ENCODE data around the gene PITPNB. TPM values are rescaled to one million over a fixed set of nuclear protein-coding genes. Genes with fewer than 3 reads are reported as not detected.

PITPNB gene
- polyA plus RNA-seq (2012; ENCODE audit: missing spikeins): 52.9 TPM

- peak; percentile 91 for DNase-seq (ENCODE audit: insufficient read length)
- FAIRE-seq: peak; percentile 100
- TF ChIP-seq POLR2AphosphoS5 (IDR thresholded peaks at IDR 0.05; ENCODE audit: low read depth, low read length) (peak; percentile 34; the same call in 1 of the 2 replicates), POLR2A (IDR thresholded peaks at IDR 0.05; ENCODE audit: low read depth, low read length) (peak; percentile 66; the same call in 1 of the 2 replicates), TAF1 (IDR thresholded peaks at IDR 0.05; ENCODE audit: borderline replicate concordance, low read depth, low read length) (no peak; the same call in 1 of the 2 replicates)
Observed at GRCh38 chr22:27919222-27919941, at the start of gene PITPNB. PITPNB (minus strand) TSS chr22:27919256; CDS start chr22:27919191, 65 bp downstream.

GRCh38 chr22:27966168-27967064, 47.4 kb upstream of the PITPNB start:
- no peak for DNase-seq (ENCODE audit: insufficient read length)
- no peak for FAIRE-seq
- TF ChIP-seq POLR2AphosphoS5 (IDR thresholded peaks at IDR 0.05; ENCODE audit: low read depth, low read length) (no peak), TAF1 (IDR thresholded peaks at IDR 0.05; ENCODE audit: borderline replicate concordance, low read depth, low read length) (no peak)

- no peak for TF ChIP-seq POLR2AphosphoS5 (IDR thresholded peaks at IDR 0.05; ENCODE audit: low read depth, low read length)
- TF ChIP-seq TAF1 (IDR thresholded peaks at IDR 0.05; ENCODE audit: borderline replicate concordance, low read depth, low read length): no peak
- TF ChIP-seq POLR2A (IDR thresholded peaks at IDR 0.05; ENCODE audit: low read depth, low read length): no peak
- FAIRE-seq (no peak), DNase-seq (ENCODE audit: insufficient read length) (no peak)
Observed at GRCh38 chr22:27962268-27963044, 43.4 kb upstream of the PITPNB start.

GRCh38 chr22:27961680-27962079, 42.6 kb upstream of the PITPNB start:
- no peak for FAIRE-seq
- DNase-seq (ENCODE audit: insufficient read length): no peak

GRCh38 chr22:27961182-27961581, 42.1 kb upstream of the PITPNB start:
- FAIRE-seq (no peak), DNase-seq (ENCODE audit: insufficient read length) (no peak)
- TF ChIP-seq POLR2A (IDR thresholded peaks at IDR 0.05; ENCODE audit: low read depth, low read length) (no peak), POLR2AphosphoS5 (IDR thresholded peaks at IDR 0.05; ENCODE audit: low read depth, low read length) (no peak), TAF1 (IDR thresholded peaks at IDR 0.05; ENCODE audit: borderline replicate concordance, low read depth, low read length) (no peak)

More at GRCh38 chr22:27961680-27962079, 42.6 kb upstream of the PITPNB start:
- TF ChIP-seq POLR2AphosphoS5 (IDR thresholded peaks at IDR 0.05; ENCODE audit: low read depth, low read length) (no peak), POLR2A (IDR thresholded peaks at IDR 0.05; ENCODE audit: low read depth, low read length) (no peak), TAF1 (IDR thresholded peaks at IDR 0.05; ENCODE audit: borderline replicate concordance, low read depth, low read length) (no peak)

GRCh38 chr22:27959335-27960090, 40.5 kb upstream of the PITPNB start:
- no peak for TF ChIP-seq POLR2AphosphoS5 (IDR thresholded peaks at IDR 0.05; ENCODE audit: low read depth, low read length)
- TF ChIP-seq POLR2A (IDR thresholded peaks at IDR 0.05; ENCODE audit: low read depth, low read length): no peak
- TF ChIP-seq TAF1 (IDR thresholded peaks at IDR 0.05; ENCODE audit: borderline replicate concordance, low read depth, low read length): no peak
- DNase-seq (ENCODE audit: insufficient read length): no peak
- no peak for FAIRE-seq

- no peak for DNase-seq (ENCODE audit: insufficient read length)
- TF ChIP-seq POLR2AphosphoS5 (IDR thresholded peaks at IDR 0.05; ENCODE audit: low read depth, low read length) (no peak), TAF1 (IDR thresholded peaks at IDR 0.05; ENCODE audit: borderline replicate concordance, low read depth, low read length) (no peak), POLR2A (IDR thresholded peaks at IDR 0.05; ENCODE audit: low read depth, low read length) (no peak)
- no peak for FAIRE-seq
Observed at GRCh38 chr22:27952779-27953178, 33.7 kb upstream of the PITPNB start.

GRCh38 chr22:27952091-27952490, 33.0 kb upstream of the PITPNB start:
- no peak for DNase-seq (ENCODE audit: insufficient read length)
- no peak for FAIRE-seq
- TF ChIP-seq POLR2A (IDR thresholded peaks at IDR 0.05; ENCODE audit: low read depth, low read length) (no peak), TAF1 (IDR thresholded peaks at IDR 0.05; ENCODE audit: borderline replicate concordance, low read depth, low read length) (no peak), POLR2AphosphoS5 (IDR thresholded peaks at IDR 0.05; ENCODE audit: low read depth, low read length) (no peak)

GRCh38 chr22:27949421-27949820, 30.4 kb upstream of the PITPNB start:
- FAIRE-seq (no peak), DNase-seq (ENCODE audit: insufficient read length) (no peak)
- TF ChIP-seq POLR2A (IDR thresholded peaks at IDR 0.05; ENCODE audit: low read depth, low read length) (no peak), TAF1 (IDR thresholded peaks at IDR 0.05; ENCODE audit: borderline replicate concordance, low read depth, low read length) (no peak), POLR2AphosphoS5 (IDR thresholded peaks at IDR 0.05; ENCODE audit: low read depth, low read length) (no peak)

- no peak for FAIRE-seq
Observed at GRCh38 chr22:27948569-27948968, 29.5 kb upstream of the PITPNB start.

More at GRCh38 chr22:27948569-27948968, 29.5 kb upstream of the PITPNB start:
- no peak for DNase-seq (ENCODE audit: insufficient read length)
- TF ChIP-seq TAF1 (IDR thresholded peaks at IDR 0.05; ENCODE audit: borderline replicate concordance, low read depth, low read length) (no peak), POLR2AphosphoS5 (IDR thresholded peaks at IDR 0.05; ENCODE audit: low read depth, low read length) (no peak), POLR2A (IDR thresholded peaks at IDR 0.05; ENCODE audit: low read depth, low read length) (no peak)
